ENCODE results near the gene CAMKMT.

CAMKMT gene

DNA sequence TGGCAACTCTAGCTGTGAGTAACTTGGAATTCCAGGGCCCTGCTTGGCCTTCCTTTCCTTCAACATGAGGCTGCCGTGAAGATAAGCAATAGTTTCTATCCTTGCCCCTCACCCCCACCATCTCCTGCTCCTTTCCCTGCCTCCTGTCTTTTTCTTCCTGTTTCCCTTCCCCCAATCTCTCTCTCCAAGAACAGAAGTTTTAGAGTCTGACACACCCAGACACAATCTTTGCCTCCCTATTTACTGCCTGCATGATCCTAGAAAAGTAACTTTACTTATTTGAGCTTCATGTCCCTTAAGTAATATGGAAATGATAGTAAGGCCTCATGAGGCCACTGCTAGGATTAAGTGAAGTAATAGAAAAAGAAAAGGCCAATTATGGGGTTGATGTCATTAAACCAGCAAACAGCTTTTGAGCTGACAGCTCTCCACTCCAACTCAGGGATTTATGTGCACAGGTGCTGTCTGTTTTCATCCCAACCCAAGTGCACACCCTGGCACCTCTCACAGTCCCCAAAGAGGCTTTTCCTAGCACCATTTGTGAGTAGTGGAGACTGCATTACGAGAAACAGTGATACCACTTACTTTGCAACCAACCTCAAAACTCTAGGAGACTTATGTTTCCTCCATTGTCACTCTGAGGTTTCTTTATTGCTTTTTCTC is 456.1 kb downstream of the CAMKMT start:
- in situ Hi-C loops (cut with MboI; ENCODE audit: low sequenced_read_pairs) = no loop called here

DNA sequence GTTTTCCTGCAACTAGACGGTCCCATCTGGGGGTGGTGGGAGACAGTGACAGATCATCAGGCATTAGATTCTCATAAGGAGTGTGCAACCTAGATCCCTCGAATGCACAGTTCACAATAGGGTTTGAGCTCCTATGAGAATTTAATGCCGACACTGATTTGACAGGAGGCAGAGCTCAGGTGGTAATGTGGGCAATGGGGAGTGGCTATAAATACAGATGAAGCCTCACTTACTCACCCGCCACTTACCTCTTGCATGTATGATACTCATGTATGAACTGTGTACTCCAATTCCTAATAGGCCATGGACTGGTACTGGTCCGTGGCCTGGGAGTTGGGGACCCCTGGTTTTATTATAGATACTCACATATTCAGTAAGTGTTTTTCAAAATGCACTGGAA is 457.3 kb downstream of the CAMKMT start:
- in situ Hi-C loops (cut with MboI; ENCODE audit: low sequenced_read_pairs) = no loop called here

DNA sequence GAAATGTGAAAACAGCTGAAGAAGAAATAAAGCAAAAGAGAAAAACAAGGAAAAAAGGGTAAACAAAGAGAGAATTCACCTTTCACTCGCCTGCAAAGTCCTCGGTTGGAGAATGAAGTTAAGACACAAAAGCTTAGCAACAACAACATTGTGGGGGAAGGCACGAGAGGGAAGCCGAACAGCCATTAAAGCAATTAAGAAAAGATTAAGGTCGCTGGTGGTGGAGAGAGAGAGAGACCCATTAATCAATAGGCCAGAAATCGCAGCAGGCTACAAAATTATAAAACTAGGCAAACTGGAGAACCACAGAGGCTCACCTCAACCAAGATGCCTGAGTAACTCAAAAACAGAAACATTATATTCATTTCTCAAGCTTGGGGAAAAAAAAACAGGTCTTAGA is 459.8 kb downstream of the CAMKMT start:
- in situ Hi-C loops (cut with MboI; ENCODE audit: low sequenced_read_pairs) = no loop called here

DNA sequence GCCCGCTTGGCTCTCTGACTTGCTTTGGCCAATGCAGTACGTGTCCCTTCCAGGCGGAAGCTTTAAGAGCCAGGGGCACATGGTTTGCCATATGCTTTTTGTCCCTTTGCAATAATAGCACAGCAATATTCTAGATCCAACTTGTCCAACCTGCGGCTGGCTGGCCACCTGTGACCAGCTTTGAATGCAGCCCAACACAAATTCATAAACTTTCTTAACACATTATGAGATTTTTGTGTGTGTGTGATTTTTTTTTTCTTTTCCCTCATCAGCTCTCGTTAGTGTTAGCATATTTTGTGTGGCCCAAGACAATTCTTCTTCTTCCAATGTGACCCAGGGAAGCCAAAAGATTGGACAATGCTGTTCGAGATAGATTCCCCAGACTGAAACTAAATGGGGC is 460.4 kb downstream of the CAMKMT start:
- in situ Hi-C loops (cut with MboI; ENCODE audit: low sequenced_read_pairs) = no loop called here

All from HL-60/S4 treated with retinoic acid at 250 ng/mL for 4 days and 3 days (cell line).